ENCODE data around the gene TKT.
"Not testable (repeated sequence)": the region's sequence is repeated elsewhere in the genome, so short reads cannot be mapped to it uniquely, and the experiment has no call there.

TKT gene

DNA sequence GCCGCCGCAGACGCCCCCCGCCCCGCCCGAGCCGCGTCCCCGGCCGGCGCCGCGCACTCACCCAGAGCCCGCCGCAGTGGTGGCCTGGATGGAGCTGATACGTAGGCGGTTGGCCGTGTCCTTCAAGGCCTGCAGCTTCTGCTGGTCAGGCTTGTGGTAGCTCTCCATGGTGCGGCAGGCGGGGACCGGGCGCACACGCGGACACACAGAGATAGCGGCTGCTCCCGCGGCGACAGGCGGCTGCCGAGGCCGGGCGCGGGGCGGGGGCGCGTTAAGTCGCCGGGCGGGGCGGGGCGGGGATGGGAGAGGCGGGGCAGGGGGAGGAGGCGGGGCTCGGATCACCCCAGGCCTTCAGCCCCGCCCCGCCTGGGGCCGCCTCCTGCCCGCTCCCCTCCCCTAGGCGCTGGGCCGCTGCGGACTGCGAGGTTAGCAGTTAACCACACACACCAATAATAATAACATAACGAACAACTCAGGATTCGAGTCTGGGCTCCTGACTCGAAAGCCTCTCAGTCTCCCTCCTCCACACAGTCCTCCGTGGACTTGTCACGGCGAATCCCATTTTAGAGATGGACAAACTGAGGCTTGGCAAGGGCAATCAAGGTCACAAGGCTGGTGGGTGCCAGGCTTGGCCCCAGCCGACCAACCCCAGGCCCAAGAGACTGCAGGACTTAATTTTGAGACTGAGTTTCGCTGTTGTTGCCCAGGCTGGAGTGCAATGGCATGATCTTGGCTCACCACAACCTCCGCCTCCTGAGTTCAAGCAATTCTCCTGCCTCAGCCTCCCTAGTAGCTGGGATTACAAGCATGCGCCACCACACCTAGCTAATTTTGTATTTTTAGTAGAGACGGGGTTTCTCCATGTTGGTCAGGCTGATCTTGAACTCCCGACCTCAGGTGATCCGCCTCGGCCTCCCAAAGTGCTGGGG lies at the start of gene TKT:
TSS of gene TKT (minus strand) at position 248 of the 929 bp plus-strand sequence. CDS start at position 168, 80 bp downstream.
- peak; percentile 69 for DNase-seq (ENCODE audit: low spot score)

- DNase-seq (ENCODE audit: low spot score), result no peak
These were observed 48.1 kb upstream of the TKT start for GRCh38 chr3:53303957-53304356.

DNA sequence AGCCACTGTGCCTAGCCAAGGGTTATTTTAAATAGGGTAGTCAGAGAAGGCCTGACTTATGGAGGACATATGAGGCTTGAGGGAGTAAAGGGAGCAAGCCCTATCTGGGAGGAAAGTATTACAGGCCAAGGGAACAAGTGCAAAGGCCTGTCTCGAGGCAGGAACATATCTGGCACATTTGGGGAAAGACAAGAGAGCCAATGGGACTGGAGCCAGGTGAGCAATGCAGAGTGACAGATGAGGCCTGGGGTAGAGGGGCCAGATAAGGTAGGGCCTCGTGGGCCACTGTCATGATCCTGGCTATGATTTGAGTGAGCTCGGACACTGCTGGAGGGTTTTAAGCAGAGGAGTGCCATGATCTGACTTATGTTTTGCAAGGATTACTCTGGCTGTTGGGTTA lies 47.7 kb upstream of the TKT start:
- DNase-seq (ENCODE audit: low spot score), result no peak

DNA sequence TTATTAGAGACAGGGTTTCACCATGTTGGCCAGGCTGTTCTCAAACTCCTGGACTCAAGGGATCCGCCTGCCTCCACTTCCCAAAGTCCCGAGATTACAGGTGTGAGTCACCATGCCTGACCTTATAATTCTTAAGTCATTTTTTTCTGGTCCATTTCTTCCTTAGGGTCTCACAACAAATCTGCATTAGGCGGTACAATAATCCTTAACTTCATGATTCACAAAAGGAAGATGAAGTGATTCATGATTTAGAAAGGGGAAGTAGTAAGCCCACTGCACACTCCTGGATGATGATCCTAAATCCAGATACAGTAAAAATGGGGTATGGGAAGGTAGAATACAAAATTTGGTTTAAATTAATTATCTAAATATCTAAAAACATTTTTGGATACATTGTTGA lies 45.0 kb upstream of the TKT start:
- no peak for DNase-seq (ENCODE audit: low spot score)

- peak; percentile 14 for DNase-seq (ENCODE audit: low spot score)
These were observed 43.8 kb upstream of the TKT start for GRCh38 chr3:53299611-53300023.

- DNase-seq (ENCODE audit: low spot score), result no peak
These were observed 39.6 kb upstream of the TKT start for GRCh38 chr3:53295410-53295809.

DNA sequence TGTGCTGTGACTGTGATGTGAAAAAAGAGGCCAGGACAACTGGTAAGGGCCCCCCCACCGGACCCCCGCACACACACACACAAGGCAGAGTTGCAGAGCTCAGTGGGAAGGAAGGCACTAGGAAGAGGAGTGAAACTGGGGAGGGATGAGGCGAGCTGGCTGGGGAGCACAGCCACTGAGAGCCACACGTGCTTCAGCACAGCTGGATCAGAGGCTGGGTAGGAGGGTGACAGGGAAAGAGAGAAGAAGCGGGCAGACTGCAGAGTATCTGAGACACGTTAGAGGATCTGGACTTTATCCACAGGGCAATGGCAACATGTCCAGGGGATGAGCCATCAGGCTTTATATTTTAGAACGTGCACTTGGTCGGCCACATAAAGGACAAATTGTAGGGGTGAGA lies 38.0 kb upstream of the TKT start:
- no peak for DNase-seq (ENCODE audit: low spot score)

- DNase-seq (ENCODE audit: low spot score), result no peak
These were observed 32.4 kb upstream of the TKT start for GRCh38 chr3:53288214-53288613.

DNA sequence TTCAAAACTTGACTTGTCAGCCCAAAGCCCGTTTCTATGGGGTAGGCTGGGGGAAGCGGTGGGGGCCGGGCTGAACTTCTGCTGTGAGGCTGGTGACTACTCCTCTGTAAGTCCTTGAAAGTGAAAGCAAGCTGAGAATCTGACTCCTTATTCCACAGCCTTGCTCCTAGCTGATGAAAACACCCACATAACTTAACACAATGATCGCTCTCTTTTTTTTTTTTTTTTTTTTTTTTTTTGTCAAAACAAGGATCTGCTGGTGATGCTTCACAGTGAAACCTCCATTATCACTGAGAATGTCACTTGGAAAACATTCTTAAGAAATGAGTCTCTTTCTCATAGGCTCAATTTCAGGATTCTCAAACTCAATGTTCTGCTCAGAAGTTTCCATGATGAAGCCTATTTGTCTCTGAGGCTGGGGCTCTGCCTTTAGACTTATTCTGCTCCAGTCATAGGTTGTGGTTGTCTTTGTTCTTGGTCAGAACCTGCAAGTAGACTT lies 31.4 kb upstream of the TKT start:
- DNase-seq (ENCODE audit: low spot score), result no peak

DNA sequence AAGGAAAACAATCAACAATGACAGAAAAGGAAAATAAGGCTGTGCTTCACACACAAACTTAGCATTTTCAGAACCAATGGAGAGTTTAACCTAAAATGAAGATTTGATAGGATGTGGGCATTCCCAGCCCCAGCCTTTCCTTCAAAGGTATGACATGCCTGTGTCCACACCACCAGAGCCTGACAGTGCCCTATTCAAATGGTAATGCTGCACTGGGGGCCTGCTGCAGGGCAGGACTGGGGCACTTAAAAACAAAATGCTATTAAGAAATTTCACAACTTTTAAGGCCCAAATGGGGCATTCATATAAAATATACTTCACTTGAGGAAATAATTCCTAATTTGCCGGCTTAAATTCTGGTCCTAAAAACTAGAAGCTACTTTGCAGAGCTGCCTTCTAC lies 30.9 kb upstream of the TKT start:
- no peak for DNase-seq (ENCODE audit: low spot score)

GRCh38 chr3:53282581-53282980 lies 26.8 kb upstream of the TKT start:
- no peak for DNase-seq (ENCODE audit: low spot score)

GRCh38 chr3:53278667-53279066 lies 22.8 kb upstream of the TKT start:
- no peak for DNase-seq (ENCODE audit: low spot score)

- DNase-seq (ENCODE audit: low spot score), result no peak
These were observed 19.2 kb upstream of the TKT start for GRCh38 chr3:53274938-53275605.

GRCh38 chr3:53273146-53273670 lies 17.4 kb upstream of the TKT start:
- DNase-seq (ENCODE audit: low spot score), result no peak

DNA sequence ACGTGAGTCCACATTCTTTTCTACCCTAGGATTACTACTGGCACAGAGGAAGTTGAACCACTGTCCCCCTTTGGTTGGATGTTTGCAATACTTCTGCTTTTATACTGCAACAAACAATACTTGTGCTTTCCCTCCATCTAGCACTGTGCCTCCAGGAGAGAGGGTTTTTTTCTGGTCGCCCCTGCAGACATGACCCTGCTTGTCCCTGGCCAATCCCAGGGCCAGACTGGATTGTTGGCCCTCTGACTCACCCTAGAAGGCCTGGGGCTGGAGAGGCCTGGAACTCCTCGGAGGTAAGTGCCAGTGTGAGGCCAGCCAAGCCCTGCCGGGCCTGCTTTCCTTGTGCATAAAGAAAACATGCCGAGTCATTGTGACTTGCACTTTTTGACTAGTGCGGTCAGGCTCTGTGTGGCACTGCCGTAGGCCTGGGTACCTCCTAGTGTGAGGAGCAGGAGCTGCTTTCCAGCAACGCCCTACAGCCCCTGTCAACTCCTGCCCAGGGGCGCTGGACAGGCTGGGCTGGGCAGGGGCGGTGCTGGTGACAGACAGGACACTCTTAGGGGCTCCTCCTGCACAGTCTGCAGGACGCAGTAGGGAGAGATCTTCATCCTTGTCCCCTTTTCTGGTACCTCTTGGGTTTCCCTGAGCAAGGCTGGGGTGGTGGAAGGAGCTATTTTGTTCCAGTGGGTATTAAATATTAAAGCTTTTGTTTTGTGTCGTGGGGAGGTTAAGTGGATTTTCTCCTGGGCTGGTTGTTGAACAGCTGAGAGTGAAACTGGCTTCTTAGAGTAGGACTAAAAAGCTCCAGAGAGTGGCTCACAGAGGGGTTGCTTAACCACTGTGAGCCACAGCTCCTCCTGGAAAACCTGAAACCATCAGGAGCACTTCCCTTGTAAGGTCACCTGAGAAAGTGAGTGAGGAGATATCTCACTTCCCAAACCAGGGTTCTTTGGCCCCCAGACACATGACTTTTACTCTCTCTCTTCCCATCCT lies 14.4 kb upstream of the TKT start:
- DNase-seq (ENCODE audit: low spot score), result peak; percentile 16

DNA sequence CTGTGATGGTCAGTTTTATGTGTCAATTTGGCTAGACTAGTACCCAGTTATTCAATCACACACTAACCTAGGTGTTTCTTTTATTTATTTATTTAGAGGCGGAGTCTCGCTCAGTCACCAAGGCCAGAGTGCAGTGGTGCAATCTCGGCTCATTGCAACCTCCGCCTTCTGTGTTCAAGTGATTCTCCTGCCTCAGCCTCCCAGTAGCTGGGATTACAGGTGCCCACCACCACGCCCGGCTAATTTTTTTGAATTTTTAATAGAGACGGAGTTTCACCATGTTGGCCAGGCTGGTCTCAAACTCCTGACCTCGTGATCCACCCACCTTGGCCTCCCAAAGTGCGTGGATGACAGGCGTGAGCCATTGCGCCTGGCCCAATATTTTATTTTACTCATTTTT lies 13.4 kb upstream of the TKT start:
- DNase-seq (ENCODE audit: low spot score), result not testable (repeated sequence)

DNA sequence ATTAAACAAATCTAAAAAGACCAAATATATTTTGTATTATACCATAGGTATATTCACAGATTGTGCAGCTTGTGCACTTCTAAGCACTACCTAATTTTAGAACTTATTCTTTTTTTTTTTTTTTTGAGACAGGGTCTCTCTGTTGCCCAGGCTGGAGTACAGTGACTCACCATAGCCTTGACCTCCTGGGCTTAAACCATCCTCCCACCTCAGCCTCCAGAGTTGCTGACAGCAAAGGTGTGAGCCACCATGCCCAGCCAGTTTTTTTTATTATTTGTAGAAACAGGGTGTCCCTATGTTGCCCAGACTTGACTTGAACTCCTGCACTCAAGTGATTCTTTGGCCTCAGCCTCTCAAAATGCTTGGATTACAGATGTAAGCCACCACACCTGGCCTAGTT lies 11.9 kb upstream of the TKT start:
- DNase-seq (ENCODE audit: low spot score), result no peak

DNA sequence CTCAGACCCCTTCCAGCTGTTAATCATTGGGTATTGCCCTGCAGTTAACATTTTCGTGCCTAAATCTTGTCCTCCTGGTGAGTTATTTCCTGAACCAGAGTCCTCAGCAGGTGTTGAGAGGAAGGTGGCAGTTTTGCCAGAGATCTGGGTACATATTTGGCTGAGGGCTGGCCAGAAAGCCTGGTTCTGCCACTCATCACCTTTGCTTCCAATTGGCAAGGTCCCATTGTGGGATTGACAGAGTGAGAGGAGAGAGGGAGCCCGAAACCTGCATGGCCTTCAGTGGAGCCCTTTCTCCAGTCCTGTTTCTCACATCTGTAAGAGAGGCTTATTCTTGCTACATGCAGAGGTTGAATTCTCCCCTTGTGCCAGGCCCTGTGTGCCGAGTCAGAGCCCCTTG lies 8.9 kb upstream of the TKT start:
- no peak for DNase-seq (ENCODE audit: low spot score)

DNA sequence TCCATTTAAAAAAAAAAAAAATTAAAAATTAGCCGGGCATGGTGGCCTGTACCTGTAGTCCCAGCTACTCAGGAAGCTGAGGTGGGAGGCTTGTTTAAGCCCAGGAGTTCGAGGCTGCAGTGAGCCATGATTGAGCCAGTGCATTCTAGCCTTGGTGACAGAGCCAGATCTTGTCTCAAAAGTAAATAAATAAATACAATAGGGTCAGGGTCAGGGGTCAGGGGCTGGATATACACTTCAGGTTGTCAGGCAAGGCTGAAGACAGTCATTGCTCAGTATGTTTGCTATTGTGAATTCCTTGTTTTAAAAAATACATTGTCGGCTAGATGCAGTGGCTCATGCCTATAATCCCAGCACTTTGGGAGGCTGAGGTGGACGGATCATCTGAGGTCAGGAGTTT lies 8.1 kb upstream of the TKT start:
- DNase-seq (ENCODE audit: low spot score), result no peak

DNA sequence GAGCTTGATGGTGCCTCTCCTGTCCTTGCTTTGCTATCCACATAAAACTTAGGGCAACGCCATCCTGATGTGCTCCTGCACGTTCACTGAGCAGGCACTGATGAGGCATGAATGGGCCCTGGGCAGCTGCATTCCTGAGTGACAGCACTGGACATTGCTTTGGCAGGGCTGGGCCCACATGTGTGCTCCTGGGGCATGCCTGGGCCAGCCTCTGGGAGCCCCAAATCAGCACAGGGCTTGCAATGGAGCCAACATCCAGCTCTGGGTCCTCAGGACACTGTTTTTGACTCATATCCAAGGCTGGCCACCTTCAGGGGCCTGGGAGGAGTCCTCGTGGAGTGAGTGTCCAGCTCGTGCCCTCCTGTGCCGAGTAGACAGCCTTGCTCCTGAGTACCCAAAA lies 5.9 kb upstream of the TKT start:
- DNase-seq (ENCODE audit: low spot score), result no peak

DNA sequence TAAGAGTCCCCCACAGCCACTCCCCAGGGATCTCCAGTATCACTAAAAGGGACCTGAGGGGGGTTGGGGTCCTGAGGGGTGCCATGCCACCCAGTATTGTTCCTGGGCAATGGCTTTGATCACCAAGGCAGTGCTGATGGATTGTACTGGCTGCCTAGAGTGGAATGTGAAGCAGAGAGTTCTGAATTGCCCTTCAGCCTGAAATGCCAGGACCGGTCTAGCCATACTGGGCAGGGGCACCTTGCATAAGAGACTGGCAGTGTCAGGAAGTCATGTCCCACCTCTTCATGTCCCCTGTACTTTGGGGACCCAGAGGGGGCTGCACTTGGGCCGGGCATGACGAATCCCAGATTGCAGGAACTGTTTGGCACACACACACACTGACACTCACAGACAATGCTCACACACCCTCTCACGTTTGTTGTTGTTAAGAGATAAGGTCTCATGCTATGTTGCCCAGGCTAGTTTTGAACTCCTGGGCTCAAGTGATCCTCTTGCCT lies 4.5 kb upstream of the TKT start:
- no peak for DNase-seq (ENCODE audit: low spot score)

All from HuH-7 (cell line).